Right lung (tissue), 5 donors: ENCODE data around the gene ASB15. TPM values are rescaled to one million over a fixed set of nuclear protein-coding genes. Genes with fewer than 3 reads are reported as not detected.

Experiments
- DNase-seq, 2 donors: peaks; one replicate each; pipeline ENCODE4 v3.0.0-alpha.2; 2013
- polyA plus RNA-seq, 5 donors: library from polyadenylated mRNA; unstranded; fragments of 120-200 nt; gene quantifications; one replicate each; pipeline versions ENCODE4 v1.2.1 to v1.2.3, GENCODE V29; 2013; ENCODE audit warnings: inconsistent platforms in 1 of 5, low replicate concordance in 1 of 5; ENCODE audit not compliant: insufficient read length in 5 of 5, insufficient read depth in 1 of 5

Gene ASB15
- polyA plus RNA-seq, 5 donors = 0.24 TPM; not detected in 4

GRCh38 chr7:123635551-123636359 lies 34.1 kb downstream of the ASB15 start:
- DNase-seq = peak in 1 of 2 donors; percentile 16

GRCh38 chr7:123637203-123637602 lies 35.6 kb downstream of the ASB15 start:
- no peak for DNase-seq

GRCh38 chr7:123637878-123638277 lies 36.3 kb downstream of the ASB15 start:
- no peak for DNase-seq

- DNase-seq = no peak
These were observed 38.0 kb downstream of the ASB15 start for GRCh38 chr7:123639631-123640030.

GRCh38 chr7:123640583-123640982 lies 39.0 kb downstream of the ASB15 start:
- no peak for DNase-seq

GRCh38 chr7:123641901-123642300 lies 40.3 kb downstream of the ASB15 start:
- DNase-seq = no peak

- DNase-seq = peak in 1 of 2 donors; percentile 25
These were observed 42.1 kb downstream of the ASB15 start for GRCh38 chr7:123643495-123644441.

- DNase-seq = no peak
These were observed 43.9 kb downstream of the ASB15 start for GRCh38 chr7:123645516-123645915.

- DNase-seq = no peak
These were observed 45.6 kb downstream of the ASB15 start for GRCh38 chr7:123647106-123647730.

GRCh38 chr7:123649964-123650363 lies 48.3 kb downstream of the ASB15 start:
- DNase-seq = no peak

GRCh38 chr7:123650595-123650994 lies 49.0 kb downstream of the ASB15 start:
- DNase-seq = no peak

GRCh38 chr7:123652406-123652805 lies 50.8 kb downstream of the ASB15 start:
- DNase-seq = no peak

- DNase-seq = no peak
These were observed 51.5 kb downstream of the ASB15 start for GRCh38 chr7:123653162-123653561.

- DNase-seq = no peak
These were observed 54.0 kb downstream of the ASB15 start, which contains the start of gene LMOD2 for GRCh38 chr7:123655614-123656013. LMOD2 (plus strand) TSS chr7:123655866; CDS start chr7:123655964, 98 bp downstream.

GRCh38 chr7:123656544-123657303 lies 55.1 kb downstream of the ASB15 start:
- DNase-seq = no peak

- DNase-seq = no peak
These were observed 55.7 kb downstream of the ASB15 start for GRCh38 chr7:123657304-123657685.

- DNase-seq = no peak
These were observed 56.4 kb downstream of the ASB15 start for GRCh38 chr7:123658023-123658422.

GRCh38 chr7:123660514-123661354 lies 59.1 kb downstream of the ASB15 start:
- no peak for DNase-seq

GRCh38 chr7:123661765-123662164 lies 60.1 kb downstream of the ASB15 start:
- DNase-seq = no peak

GRCh38 chr7:123662293-123662692 lies 60.7 kb downstream of the ASB15 start:
- DNase-seq = no peak
